Small intestine (tissue), 7 donors: ENCODE results near the gene ERC2. TPM values are rescaled to one million over a fixed set of nuclear protein-coding genes. Genes with fewer than 3 reads are reported as not detected.

Source experiments
- DNase-seq, 2 donors: peaks; one replicate each; pipeline versions ENCODE4 v3.0.0 to v3.0.0-alpha.2; 2013
- FAIRE-seq: peaks from 2 replicates; lab custom pipeline; 2012; peaks lifted over from hg19 to GRCh38; lab: Jason Lieb, UNC
- H3K27ac ChIP-seq, 3 donors: one replicate each; pipeline ENCODE4 v1.5.1; 2013; ENCODE audit warnings: low read length in 2 of 3, mild to moderate bottlenecking in 2 of 3, control low read depth in 1 of 3, inconsistent platforms in 1 of 3, low read depth in 1 of 3, moderate library complexity in 1 of 3
- H3K27me3 ChIP-seq, 3 donors: one replicate each; pipeline ENCODE4 v1.6.1; 2013; ENCODE audit warnings: low read length in 3 of 3, inconsistent platforms in 1 of 3; ENCODE audit not compliant: control insufficient read depth in 3 of 3, insufficient read depth in 3 of 3
- H3K36me3 ChIP-seq, 3 donors: one replicate each; pipeline ENCODE4 v1.6.1; 2013; ENCODE audit warnings: low read length in 3 of 3, inconsistent platforms in 1 of 3, low read depth in 1 of 3, mild to moderate bottlenecking in 1 of 3, moderate library complexity in 1 of 3; ENCODE audit not compliant: control insufficient read depth in 3 of 3, insufficient read depth in 2 of 3
- H3K4me1 ChIP-seq, 3 donors: one replicate each; pipeline ENCODE4 v1.6.1; 2013; ENCODE audit warnings: low read length in 2 of 3, inconsistent platforms in 1 of 3, low read depth in 1 of 3, mild to moderate bottlenecking in 1 of 3, moderate library complexity in 1 of 3; ENCODE audit not compliant: control insufficient read depth in 3 of 3, insufficient read depth in 2 of 3
- H3K4me3 ChIP-seq, 3 donors: one replicate each; pipeline ENCODE4 v1.5.1; 2013; ENCODE audit warnings: low read length in 3 of 3, control low read depth in 1 of 3, inconsistent platforms in 1 of 3, low read depth in 1 of 3, mild to moderate bottlenecking in 1 of 3, moderate library complexity in 1 of 3
- H3K9me3 ChIP-seq, 2 donors: one replicate each; pipeline ENCODE4 v1.6.1; 2013; ENCODE audit warnings: low read depth in 1 of 2, low read length in 1 of 2; ENCODE audit not compliant: control insufficient read depth in 2 of 2, insufficient read depth in 1 of 2
- WGBS, 3 donors: extraction: QIAGEN DNeasy Blood & Tissue Kit; methylation state at CpG; one replicate each; pipeline ENCODE4 v1.1.7; 2013; 5-methylcytosine and 5-hydroxymethylcytosine counted together
- polyA plus RNA-seq, 4 donors: library from polyadenylated mRNA; stranded (reverse) in 3 of 4; unstranded in 1 of 4; fragments of 200-250 nt in 3 of 4; fragments of 120-200 nt in 1 of 4; gene quantifications; one replicate each; pipeline versions ENCODE4 v1.2.1 to v1.2.3, GENCODE V29; 2013
- donor health status: healthy with polysubstance abuse.
- donor health status: control.
- donor health status: control.
- donor health status: Bipolar disorder and iron deficiency.
- donor health status: healthy.

Gene ERC2
- polyA plus RNA-seq, 4 donors: 0.73 to 2.0 TPM; not detected in 2

DNA sequence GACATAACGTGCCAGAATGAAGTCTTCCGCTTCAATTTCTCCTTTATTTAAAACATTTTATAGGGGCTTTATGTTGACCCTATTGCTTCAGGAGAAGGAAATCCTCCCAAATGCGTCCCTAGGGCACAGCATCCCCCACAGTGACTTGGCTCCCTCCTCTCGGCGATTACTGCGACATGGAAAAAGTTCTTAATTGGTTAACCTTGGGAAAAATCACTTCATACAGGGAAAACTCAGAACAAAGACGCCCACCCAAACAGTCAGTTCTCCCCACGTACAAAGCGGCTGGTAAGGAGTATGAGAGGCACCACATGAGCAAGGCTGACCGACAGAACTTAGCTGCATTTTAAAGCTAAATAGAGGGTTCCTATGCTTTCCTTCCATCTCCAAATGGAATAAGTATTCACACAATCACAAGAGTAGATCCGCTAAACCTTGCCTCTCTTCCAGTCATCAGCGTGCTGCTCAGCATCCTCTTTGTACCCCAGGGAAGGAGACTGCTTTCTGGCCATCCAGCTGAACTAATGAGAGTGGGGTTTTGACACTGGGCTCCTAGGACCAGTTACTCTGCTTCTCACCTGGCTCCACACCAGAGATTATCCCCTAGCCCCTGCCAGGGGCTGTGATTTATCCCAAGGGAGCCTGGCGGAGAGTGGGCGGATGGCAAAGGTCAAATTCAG is 565.9 kb downstream of the ERC2 start:
- Histone ChIP-seq H3K4me3 (no peak overlapping the region), H3K27ac (no peak overlapping the region), H3K27me3 (no peaks in the 10 kb centered on the region), H3K4me1 (no peaks in the 10 kb centered on the region), H3K36me3 (no peaks in the 10 kb centered on the region), H3K9me3 (no peaks in the 10 kb centered on the region)
- WGBS, 3 donors: 81 to 87% (median 85%) methylated on average over 14 of the region's 14 CpGs
- FAIRE-seq: no peak
- DNase-seq: no peak

GRCh38 chr3:55899887-55900286 is 568.4 kb downstream of the ERC2 start:
- Histone ChIP-seq H3K27ac (no peak overlapping the region), H3K4me3 (no peak overlapping the region), H3K36me3 (no peaks in the 10 kb centered on the region), H3K27me3 (no peaks in the 10 kb centered on the region), H3K9me3 (no peaks in the 10 kb centered on the region), H3K4me1 (no peaks in the 10 kb centered on the region)
- 65 to 69% (median 66%) methylated on average over 3 of the region's 3 CpGs for WGBS, 3 donors
- no peak for DNase-seq
- no peak for FAIRE-seq

DNA sequence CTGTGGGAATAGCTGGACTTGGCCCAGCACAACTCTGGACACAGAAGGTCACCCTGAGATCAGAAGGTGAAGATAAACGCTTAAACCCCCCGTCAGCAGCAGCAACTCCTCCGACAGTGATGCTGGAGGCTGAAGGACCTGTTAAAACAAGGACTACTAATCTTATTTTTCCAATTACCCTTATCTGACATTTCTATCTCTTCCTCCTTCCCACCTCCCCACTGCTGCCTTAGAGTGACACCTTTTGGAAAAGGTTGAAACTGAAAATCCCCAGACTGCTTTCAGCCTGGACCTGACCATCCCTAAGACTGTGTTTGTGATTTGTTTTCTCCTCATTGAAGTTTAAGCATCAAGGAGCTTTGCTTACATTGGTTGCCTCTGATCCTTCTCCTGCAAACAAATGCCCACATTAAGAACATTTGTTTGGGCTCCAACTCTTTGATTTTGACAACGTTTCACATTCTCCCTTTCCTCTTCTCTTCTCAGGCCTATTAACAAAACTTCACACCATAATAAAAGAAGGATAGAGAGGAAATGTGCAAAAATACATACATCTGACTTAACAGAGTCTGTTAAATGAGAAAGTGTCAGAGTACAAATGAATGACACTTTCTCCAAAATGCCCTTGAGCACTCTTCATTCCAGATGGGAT is 570.6 kb downstream of the ERC2 start:
- FAIRE-seq (no peak), DNase-seq (peak in 1 of 2 donors; percentile 6)
- no peak overlapping the region for H3K4me3 ChIP-seq
- H3K9me3 ChIP-seq: no peaks in the 10 kb centered on the region
- no peak overlapping the region for H3K27ac ChIP-seq
- H3K4me1 ChIP-seq: no peaks in the 10 kb centered on the region
- WGBS, 3 donors: 24 to 41% (median 30%) methylated on average over 4 of the region's 4 CpGs
- H3K36me3 ChIP-seq: no peaks in the 10 kb centered on the region
- no peaks in the 10 kb centered on the region for H3K27me3 ChIP-seq

DNA sequence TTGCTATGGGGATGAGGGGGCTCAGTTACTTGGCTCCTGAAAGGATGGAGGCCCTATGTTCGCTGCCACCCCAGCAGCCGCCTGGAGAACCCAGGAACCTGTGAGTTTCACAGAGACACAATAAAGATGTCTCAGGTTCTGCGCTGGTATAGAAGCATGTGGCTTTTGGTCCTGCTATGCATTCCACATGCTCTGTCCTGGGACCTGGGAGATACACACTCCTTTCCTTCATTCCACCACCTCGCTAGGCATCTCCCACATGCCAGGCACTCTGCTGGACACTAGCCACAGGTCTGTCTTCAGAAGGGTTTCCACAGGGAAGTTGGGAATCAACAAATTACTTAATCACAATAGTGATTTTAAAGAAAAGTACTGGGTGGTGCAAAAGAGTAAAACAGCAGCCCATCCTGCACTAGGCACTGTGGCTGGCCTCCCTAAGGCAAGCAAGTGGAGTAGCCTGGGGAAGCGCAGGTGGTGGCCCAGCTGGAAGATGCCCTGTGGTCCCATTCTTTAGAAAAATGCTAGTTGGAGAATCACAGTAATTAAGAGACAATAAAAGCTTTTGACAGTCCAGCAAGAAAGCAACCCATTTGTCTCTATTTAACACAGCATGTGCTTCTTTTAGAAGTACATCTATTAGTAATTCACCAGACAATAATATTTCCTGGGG is 572.2 kb downstream of the ERC2 start:
- 74 to 90% (median 89%) methylated on average over 5 of the region's 5 CpGs for WGBS, 3 donors
- FAIRE-seq (no peak), DNase-seq (no peak)
- Histone ChIP-seq H3K27me3 (no peaks in the 10 kb centered on the region), H3K9me3 (no peaks in the 10 kb centered on the region), H3K4me3 (no peak overlapping the region), H3K4me1 (no peaks in the 10 kb centered on the region), H3K36me3 (no peaks in the 10 kb centered on the region), H3K27ac (no peak overlapping the region)

- no peak overlapping the region for H3K27ac ChIP-seq
- H3K4me1 ChIP-seq: no peaks in the 10 kb centered on the region
- no peaks in the 10 kb centered on the region for H3K9me3 ChIP-seq
- no peak overlapping the region for H3K4me3 ChIP-seq
- DNase-seq: no peak
- no peak for FAIRE-seq
- no peaks in the 10 kb centered on the region for H3K27me3 ChIP-seq
- 61 to 81% (median 75%) methylated on average over 2 of the region's 2 CpGs for WGBS, 3 donors
- H3K36me3 ChIP-seq: no peaks in the 10 kb centered on the region
Measured at GRCh38 chr3:55894605-55895004, 573.7 kb downstream of the ERC2 start.

- 63 to 84% (median 73%) methylated on average over 4 of the region's 4 CpGs for WGBS, 3 donors
- DNase-seq: no peak
- no peaks in the 10 kb centered on the region for H3K36me3 ChIP-seq
- no peaks in the 10 kb centered on the region for H3K27me3 ChIP-seq
- no peaks in the 10 kb centered on the region for H3K4me1 ChIP-seq
- no peaks in the 10 kb centered on the region for H3K9me3 ChIP-seq
- no peak overlapping the region for H3K4me3 ChIP-seq
- FAIRE-seq: no peak
- no peak overlapping the region for H3K27ac ChIP-seq
Measured at GRCh38 chr3:55893045-55893664, 575.1 kb downstream of the ERC2 start.

- Histone ChIP-seq H3K9me3 (no peaks in the 10 kb centered on the region), H3K36me3 (no peaks in the 10 kb centered on the region), H3K4me3 (no peak overlapping the region), H3K27ac (no peak overlapping the region), H3K4me1 (no peaks in the 10 kb centered on the region), H3K27me3 (no peaks in the 10 kb centered on the region)
- FAIRE-seq (no peak), DNase-seq (no peak)
- 59 to 66% (median 65%) methylated on average over 2 of the region's 2 CpGs for WGBS, 3 donors
Measured at GRCh38 chr3:55891106-55891505, 577.2 kb downstream of the ERC2 start.

GRCh38 chr3:55888282-55888885 is 579.9 kb downstream of the ERC2 start:
- 87 to 91% (median 88%) methylated on average over 7 of the region's 7 CpGs for WGBS, 3 donors
- Histone ChIP-seq H3K9me3 (no peaks in the 10 kb centered on the region), H3K4me3 (no peak overlapping the region), H3K27me3 (no peaks in the 10 kb centered on the region), H3K4me1 (no peaks in the 10 kb centered on the region), H3K36me3 (no peaks in the 10 kb centered on the region), H3K27ac (no peak overlapping the region)
- FAIRE-seq (no peak), DNase-seq (no peak)
